Endothelial cell of umbilical vein (primary cell): ENCODE results near the gene SPACDR. TPM values are rescaled to one million over a fixed set of nuclear protein-coding genes. Genes with fewer than 3 reads are reported as not detected.

Experiments used
- BruUV-seq: library from RNA; stranded (reverse); fragments of 400-500 nt; replicated peaks from 2 replicates; lab custom pipeline; 2021; lab: Mats Ljungman, UMichigan
- CTCF ChIA-PET: fragments of 300-600, 350-600 bp; sonication (Branson Sonifier 250); formaldehyde crosslinking; loops from one replicate; lab custom pipeline; 2021; ENCODE audit warnings: antibody characterized with exemption, inconsistent platforms; lab: Charles Lee
- POLR2A ChIA-PET: fragments of 300-600, 350-600 bp; sonication (Branson Sonifier 250); formaldehyde crosslinking; loops from one replicate; lab custom pipeline; 2021; ENCODE audit warnings: antibody characterized with exemption, inconsistent platforms; lab: Charles Lee
- DNase-seq: peaks from one replicate; pipeline ENCODE4 v3.0.0-alpha.2; 2011; ENCODE audit warnings: low read depth, low spot score
- FAIRE-seq: peaks from 2 replicates; lab custom pipeline; 2011; peaks lifted over from hg19 to GRCh38; lab: Jason Lieb, UNC
- H2AFZ ChIP-seq: 2 replicates; pipeline ENCODE4 v1.6.0; 2012; ENCODE audit warnings: low read depth, low read length, control low read depth, inconsistent platforms
- H3K27ac ChIP-seq: 2 replicates; pipeline ENCODE4 v1.5.1; 2011; ENCODE audit warnings: low read depth, mild to moderate bottlenecking, control low read depth, low read length, moderate library complexity; ENCODE audit not compliant: insufficient read depth
- H3K27me3 ChIP-seq, 2 experiments: 2 replicates each; pipeline versions ENCODE4 v1.6.0 to v1.6.1; 2011; ENCODE audit warnings: low read length in 2 of 2, mixed read lengths in 1 of 2; ENCODE audit not compliant: control insufficient read depth in 2 of 2, insufficient read depth in 2 of 2
- H3K36me3 ChIP-seq, 2 experiments: 2 replicates in 1 of 2; 3 replicates in 1 of 2; pipeline ENCODE4 v1.5.1; 2011; ENCODE audit warnings: low read length in 2 of 2, mild to moderate bottlenecking in 1 of 2, moderate library complexity in 1 of 2; ENCODE audit not compliant: control insufficient read depth in 2 of 2, insufficient read depth in 2 of 2; ENCODE audit errors: extremely low read depth in 1 of 2
- H3K4me1 ChIP-seq: 3 replicates; pipeline ENCODE4 v1.5.1; 2011; ENCODE audit warnings: mild to moderate bottlenecking, low read length; ENCODE audit not compliant: control insufficient read depth, insufficient read depth; ENCODE audit errors: extremely low read depth
- H3K4me2 ChIP-seq: 2 replicates; pipeline ENCODE4 v1.6.1; 2011; ENCODE audit warnings: low read length, control low read depth, mixed read lengths; ENCODE audit not compliant: insufficient read depth
- H3K4me3 ChIP-seq, 3 experiments: fragments of 200-600 bp in 1 of 3; sonication (generic), shearing (Covaris generic) in 1 of 3; replicated peaks in 1 of 3; 2 replicates each; pipeline ENCODE4 v1.5.1; 2011 to 2016; ENCODE audit warnings: control low read depth in 3 of 3, low read length in 3 of 3, mild to moderate bottlenecking in 2 of 3, inconsistent platforms in 1 of 3, low read depth in 1 of 3, moderate library complexity in 1 of 3; ENCODE audit not compliant: insufficient read depth in 1 of 3
- H3K79me2 ChIP-seq: 2 replicates; pipeline ENCODE4 v1.6.0; 2012; ENCODE audit warnings: low read length, inconsistent platforms; ENCODE audit not compliant: control insufficient read depth, insufficient read depth
- H3K9ac ChIP-seq: replicated peaks from 2 replicates; pipeline ENCODE3; 2011; ENCODE audit warnings: low read length, control low read depth; ENCODE audit not compliant: insufficient read depth; ENCODE audit errors: extremely low read depth
- H3K9me1 ChIP-seq: replicated peaks from 3 replicates; pipeline ENCODE4 v1.6.0; 2011; ENCODE audit warnings: mild to moderate bottlenecking, low read length; ENCODE audit not compliant: control insufficient read depth, insufficient read depth; ENCODE audit errors: extremely low read depth
- H3K9me3 ChIP-seq: replicated peaks from 2 replicates; pipeline ENCODE4 v1.5.1; 2012; ENCODE audit warnings: low read length, inconsistent platforms; ENCODE audit not compliant: control insufficient read depth, insufficient read depth
- H4K20me1 ChIP-seq: replicated peaks from 2 replicates; pipeline ENCODE3; 2011; ENCODE audit warnings: mild to moderate bottlenecking, low read length; ENCODE audit not compliant: control insufficient read depth, insufficient read depth; ENCODE audit errors: extremely low read depth
- CTCF ChIP-seq, 2 donors: IDR thresholded peaks; 1 replicate in 1 of 2; 2 replicates in 1 of 2; pipeline ENCODE4 v1.5.1; 2011; ENCODE audit warnings: low read length in 2 of 2, mild to moderate bottlenecking in 2 of 2, moderate library complexity in 2 of 2, control low read depth in 1 of 2, inconsistent platforms in 1 of 2, low read depth in 1 of 2; ENCODE audit not compliant: insufficient read depth in 1 of 2; ENCODE audit errors: extremely low read depth in 1 of 2
- EZH2 ChIP-seq: IDR thresholded peaks from 2 replicates; pipeline ENCODE4 v1.6.1; 2012; ENCODE audit warnings: borderline replicate concordance, low read depth, mild to moderate bottlenecking, moderate library complexity, low read length, inconsistent platforms; ENCODE audit not compliant: severe bottlenecking
- GATA2 ChIP-seq: IDR thresholded peaks from 2 replicates; pipeline ENCODE4 v1.7.0; 2011; ENCODE audit warnings: low read depth, mild to moderate bottlenecking, moderate library complexity, mixed read lengths, low read length; ENCODE audit not compliant: insufficient read length, insufficient read depth
- JUN ChIP-seq: IDR thresholded peaks from 2 replicates; pipeline ENCODE4 v1.6.1; 2011; ENCODE audit warnings: borderline replicate concordance, low read depth; ENCODE audit not compliant: insufficient read length, insufficient read depth
- MAX ChIP-seq: IDR thresholded peaks from 2 replicates; pipeline ENCODE4 v1.6.1; 2011; ENCODE audit not compliant: insufficient read depth, insufficient read length
- MYC ChIP-seq: IDR thresholded peaks from one replicate; pipeline ENCODE4 v1.6.1; 2011; ENCODE audit warnings: mild to moderate bottlenecking, low read depth, low read length
- POLR2A ChIP-seq: IDR thresholded peaks from 2 replicates; pipeline ENCODE4 v1.6.1; 2012; ENCODE audit warnings: low read depth, mild to moderate bottlenecking, control low read depth, low read length
- POLR2AphosphoS5 ChIP-seq: IDR thresholded peaks from 2 replicates; pipeline ENCODE4 v1.6.1; 2012; ENCODE audit warnings: low read depth, mild to moderate bottlenecking, control low read depth, low read length, moderate library complexity; ENCODE audit not compliant: insufficient read depth
- dilution Hi-C: fragments of 300-500 bp; cut with MboI; formaldehyde crosslinking; loops from one replicate; pipeline ENCODE4 v1.15.0; 2019; ENCODE audit warnings: low sequenced_read_pairs; ENCODE audit not compliant: extremely low pct_ligation_motif_present
- intact Hi-C: fragments of 100-400 bp; cut with micrococcal nuclease; formaldehyde crosslinking; loops from one replicate; pipeline ENCODE4 v1.10.0; 2022
- polyA plus RNA-seq, 4 experiments: library from polyadenylated mRNA; depleted of rRNA in 3 of 4; stranded (reverse) in 3 of 4; unstranded in 1 of 4; fragments of >200 nt; gene quantifications; 2 replicates each; pipeline versions ENCODE4 v1.2.1 to v1.2.3, GENCODE V29; 2011 to 2012; ENCODE audit warnings: missing spikeins in 1 of 4
- total RNA-seq: library from RNA; stranded (reverse); gene quantifications from 2 replicates; pipeline ENCODE4 v1.2.3, GENCODE V29; 2021

The SPACDR gene
- total and polyA plus RNA-seq, 2 donors (not counting 3 experiments of a cell fraction or from before 2014, with no cell fraction given), result 1.6 to 4.1 TPM

- H3K27me3 ChIP-seq, result no peaks in the 10 kb centered on the region
- FAIRE-seq, result no peak
- H2AFZ ChIP-seq, result peak overlapping the region; percentile 34
- H3K27ac ChIP-seq, result no peak overlapping the region
- H3K4me3 ChIP-seq, result no peak overlapping the region
- no peak for DNase-seq
- H4K20me1 ChIP-seq, result no peaks in the 10 kb centered on the region
- dilution Hi-C loops, result no loop called here
- H3K9me1 ChIP-seq, result no peaks in the 10 kb centered on the region
- no peaks in the 10 kb centered on the region for H3K79me2 ChIP-seq
- BruUV-seq, result no TSS peak
- ChIA-PET POLR2A (interaction anchor here (0.6 kb wide), 1 partner anchor 100 kb away, joined by 8 read pairs; the partner anchor contains the start of gene FBXO24), CTCF (interaction anchor here (1.0 to 3.0 kb wide), 3 partner anchors 13 to 73 kb away, joined by 3 to 22 read pairs (median 4); no protein-coding TSS in a partner anchor)
- no peak for TF ChIP-seq POLR2AphosphoS5
- TF ChIP-seq JUN, result no peak
- no peak for TF ChIP-seq GATA2
- TF ChIP-seq MAX, result no peak
- TF ChIP-seq POLR2A, result no peak
- no peak for TF ChIP-seq CTCF (IDR thresholded peaks at IDR 0.05; ENCODE audit: extremely low read depth in 1 of 2, insufficient read depth in 1 of 2, low read depth in 1 of 2, low read length in 2 of 2)
- no peak for TF ChIP-seq EZH2
- no peak for TF ChIP-seq MYC
- no peaks in the 10 kb centered on the region for H3K9me3 ChIP-seq
- intact Hi-C loops, result no loop called here
- H3K4me2 ChIP-seq, result no peak overlapping the region
- H3K4me1 ChIP-seq, result peaks cover 12% of the 10 kb centered on the region
- H3K9ac ChIP-seq, result no peak overlapping the region
- H3K36me3 ChIP-seq, result no peaks in the 10 kb centered on the region
Observed at GRCh38 chr7:100486111-100486636, 22.1 kb upstream of the SPACDR start.
